Esophagus squamous epithelium (tissue), 5 donors: ENCODE data around the gene CIRBP. TPM values are rescaled to one million over a fixed set of nuclear protein-coding genes. Genes with fewer than 3 reads are reported as not detected.

Source experiments
- DNase-seq: peaks from one replicate; lab custom pipeline; 2025; lab: John Stamatoyannopoulos, UW
- H3K27ac ChIP-seq, 4 donors: fragments of 200-600 bp; sonication (generic); one replicate each; pipeline ENCODE4 v1.5.1; 2016 to 2019; ENCODE audit warnings: mild to moderate bottlenecking in 1 of 4
- H3K27me3 ChIP-seq, 4 donors: fragments of 200-600 bp; sonication (generic); 1 replicate in 3 of 4; 2 replicates in 1 of 4; pipeline versions ENCODE4 v1.5.1 to v1.6.0; 2017 to 2021; ENCODE audit warnings: antibody characterized with exemption in 1 of 4
- H3K36me3 ChIP-seq, 3 donors: fragments of 200-600 bp; sonication (generic); one replicate each; pipeline ENCODE4 v1.5.1; 2016 to 2019
- H3K4me1 ChIP-seq, 3 donors: fragments of 200-600 bp; sonication (generic); one replicate each; pipeline ENCODE4 v1.5.1; 2017 to 2019
- H3K4me3 ChIP-seq, 4 donors: fragments of 200-600 bp; sonication (generic); 1 replicate in 3 of 4; 2 replicates in 1 of 4; pipeline ENCODE4 v1.5.1; 2016 to 2019; ENCODE audit warnings: mild to moderate bottlenecking in 2 of 4, moderate library complexity in 1 of 4
- H3K9me3 ChIP-seq, 3 donors: fragments of 200-600 bp; sonication (generic); one replicate each; pipeline ENCODE4 v1.5.1; 2016 to 2019
- CTCF ChIP-seq, 6 experiments: fragments of 450-650 bp in 4 of 6; fragments of 200-600 bp in 2 of 6; sonication (generic) in 2 of 6; IDR thresholded peaks; one replicate each; pipeline ENCODE4 v1.5.1; 2016 to 2019; ENCODE audit warnings: antibody characterized with exemption in 6 of 6, mild to moderate bottlenecking in 4 of 6, moderate library complexity in 4 of 6
- POLR2A ChIP-seq, 4 donors: fragments of 450-650 bp; IDR thresholded peaks; one replicate each; pipeline ENCODE4 v1.6.1; 2017; ENCODE audit warnings: antibody characterized with exemption in 4 of 4, mild to moderate bottlenecking in 4 of 4, moderate library complexity in 3 of 4
- WGBS, 2 donors: methylation state at CpG; one replicate each; pipeline ENCODE4 v1.1.5; 2018; 5-methylcytosine and 5-hydroxymethylcytosine counted together
- intact Hi-C: fragments of 100-400 bp; cut with DNase I; formaldehyde crosslinking; loops from one replicate; pipeline ENCODE4 v1.15.0; 2022
- total RNA-seq, 4 donors: library from RNA; depleted of rRNA; stranded (reverse); fragments of >200 nt; gene quantifications; one replicate each; pipeline ENCODE4 v1.1.0, GENCODE V29; 2016
- donor health status: DM: yes; HTN: yes; CAD: no.

CIRBP gene
- total RNA-seq, 4 donors from 2014 or later: 116 to 415 (median 238) TPM

GRCh38 chr19:1275260-1275975, 6.3 kb downstream of the CIRBP start, which contains the start of gene FAM174C:
FAM174C (plus strand) TSS chr19:1275530; CDS start chr19:1275550, 20 bp downstream.
- TF ChIP-seq POLR2A (IDR thresholded peaks at IDR 0.05) (peak in 3 of 4 donors; percentile 54 to 83 (median 77)), CTCF (IDR thresholded peaks at IDR 0.05) (peak in 3 of 6 experiments; percentile 8 to 21 (median 13))
- peak; percentile 90 for DNase-seq
- Histone ChIP-seq H3K27me3 (no peaks in the 10 kb centered on the region), H3K4me3 (peak within 1 kb of the TSS; percentile 49 to 86 (median 70)), H3K27ac (peak within 1 kb of the TSS; percentile 94 to 99 (median 98)), H3K36me3 (peaks cover 26 to 77% (median 28%) of the 10 kb centered on the region in 3 donors), H3K9me3 (no peaks in the 10 kb centered on the region), H3K4me1 (peaks cover 51 to 72% (median 57%) of the 10 kb centered on the region in 3 donors)
- WGBS, 2 donors: 0% methylated on average over 14 of the region's 98 CpGs; no CpG with 5 or more reads in 1 of the 2 donors
- intact Hi-C loops: loop anchor here (10.0 kb wide), 1 partner anchor 129 kb away; the partner anchor contains the start of genes DAZAP1 and GAMT

- Histone ChIP-seq H3K27me3 (no peaks in the 10 kb centered on the region), H3K4me3 (peak overlapping the region; percentile 49 to 86 (median 70)), H3K9me3 (no peaks in the 10 kb centered on the region), H3K4me1 (peaks cover 45 to 66% (median 51%) of the 10 kb centered on the region in 3 donors), H3K36me3 (peaks cover 26 to 70% (median 28%) of the 10 kb centered on the region in 3 donors), H3K27ac (peak overlapping the region; percentile 94 to 99 (median 98))
- DNase-seq: no peak
- TF ChIP-seq POLR2A (IDR thresholded peaks at IDR 0.05) (no peak), CTCF (IDR thresholded peaks at IDR 0.05) (peak in 1 of 6 experiments; percentile 7)
- intact Hi-C loops: loop anchor here (10.0 kb wide), 1 partner anchor 129 kb away; the partner anchor contains the start of genes DAZAP1 and GAMT
- WGBS, 2 donors: 10 to 31% methylated on average over 7 to 27 of the region's 43 CpGs
Measured at GRCh38 chr19:1275976-1276627, 7.0 kb downstream of the CIRBP start.

GRCh38 chr19:1276628-1277022, 7.5 kb downstream of the CIRBP start:
- WGBS, 2 donors: 45 to 70% methylated on average over 3 to 7 of the region's 10 CpGs
- TF ChIP-seq POLR2A (IDR thresholded peaks at IDR 0.05) (no peak), CTCF (IDR thresholded peaks at IDR 0.05) (no peak)
- Histone ChIP-seq H3K36me3 (peaks cover 26 to 65% (median 28%) of the 10 kb centered on the region in 3 donors), H3K27ac (peak overlapping the region in 3 of 4 donors; percentile 94 to 99 (median 98)), H3K27me3 (no peaks in the 10 kb centered on the region), H3K4me3 (peak overlapping the region; percentile 49 to 86 (median 70)), H3K4me1 (peaks cover 39 to 60% (median 45%) of the 10 kb centered on the region in 3 donors), H3K9me3 (no peaks in the 10 kb centered on the region)
- intact Hi-C loops: loop anchor here (10.0 kb wide), 1 partner anchor 128 kb away; the partner anchor contains the start of genes DAZAP1 and GAMT
- no peak for DNase-seq

GRCh38 chr19:1277061-1277460, 7.9 kb downstream of the CIRBP start:
- Histone ChIP-seq H3K9me3 (no peaks in the 10 kb centered on the region), H3K27ac (no peak overlapping the region), H3K27me3 (no peaks in the 10 kb centered on the region), H3K4me3 (no peak overlapping the region), H3K4me1 (peaks cover 35 to 56% (median 41%) of the 10 kb centered on the region in 3 donors), H3K36me3 (peaks cover 24 to 61% (median 28%) of the 10 kb centered on the region in 3 donors)
- no peak for DNase-seq
- intact Hi-C loops: loop anchor here (10.0 kb wide), 1 partner anchor 128 kb away; the partner anchor contains the start of genes DAZAP1 and GAMT
- 92 to 95% methylated on average over 10 to 11 of the region's 15 CpGs for WGBS, 2 donors
- TF ChIP-seq CTCF (IDR thresholded peaks at IDR 0.05): no peak
- no peak for TF ChIP-seq POLR2A (IDR thresholded peaks at IDR 0.05)
